ENCODE measurements around the gene PCTP. TPM values are rescaled to one million over a fixed set of nuclear protein-coding genes. Genes with fewer than 3 reads are reported as not detected.

The PCTP gene
- total RNA-seq, 1 experiment from 2014 or later, result 17.3 TPM

GRCh38 chr17:55820675-55821074 is 69.8 kb downstream of the PCTP start:
- no peak for TF ChIP-seq EZH2 (IDR thresholded peaks at IDR 0.05; ENCODE audit: low read depth)
- TF ChIP-seq CTCF (conservative IDR thresholded peaks at IDR 0.05), result no peak
- Histone ChIP-seq H2AFZ (no peak overlapping the region), H3K9me2 (ENCODE audit: insufficient read depth) (no peaks in the 10 kb centered on the region), H3K9me3 (ENCODE audit: insufficient read depth, low read depth) (no peaks in the 10 kb centered on the region), H3F3A (ENCODE audit: insufficient read depth, low read depth) (no peaks in the 10 kb centered on the region), H3K4me2 (no peak overlapping the region), H3K4me1 (replicated peaks; ENCODE audit: insufficient read depth) (no peaks in the 10 kb centered on the region), H4K20me1 (ENCODE audit: insufficient read depth) (no peaks in the 10 kb centered on the region), H3K79me2 (ENCODE audit: low read depth) (no peaks in the 10 kb centered on the region), H3K4me3 (no peak overlapping the region), H3K27me3 (ENCODE audit: insufficient read depth, low read depth) (peaks cover 28% of the 10 kb centered on the region), H3K27ac (no peak overlapping the region), H3K36me3 (ENCODE audit: low read depth) (no peaks in the 10 kb centered on the region)
- no peak for DNase-seq
- ChIA-PET POLR2A (ENCODE audit: unreplicated experiment) (no interaction called here), CTCF (no interaction called here)
- no TSS peak for BruUV-seq (replicated peaks)
- intact Hi-C loops (cut with micrococcal nuclease; ENCODE audit: unreplicated experiment), result no loop called here

GRCh38 chr17:55822028-55822427 is 71.2 kb downstream of the PCTP start:
- H2AFZ ChIP-seq, result no peak overlapping the region
- POLR2A ChIA-PET (ENCODE audit: unreplicated experiment), result no interaction called here
- H3K4me1 ChIP-seq (replicated peaks; ENCODE audit: insufficient read depth), result no peaks in the 10 kb centered on the region
- H3K27ac ChIP-seq, result no peak overlapping the region
- no peaks in the 10 kb centered on the region for H3F3A ChIP-seq (ENCODE audit: insufficient read depth, low read depth)
- CTCF ChIA-PET, result no interaction called here
- no peaks in the 10 kb centered on the region for H3K36me3 ChIP-seq (ENCODE audit: low read depth)
- H3K4me3 ChIP-seq, result no peak overlapping the region
- peaks cover 24% of the 10 kb centered on the region for H3K27me3 ChIP-seq (ENCODE audit: insufficient read depth, low read depth)
- no peaks in the 10 kb centered on the region for H3K79me2 ChIP-seq (ENCODE audit: low read depth)
- DNase-seq, result no peak
- no TSS peak for BruUV-seq (replicated peaks)
- H3K9me3 ChIP-seq (ENCODE audit: insufficient read depth, low read depth), result no peaks in the 10 kb centered on the region
- no peak for TF ChIP-seq CTCF (conservative IDR thresholded peaks at IDR 0.05)
- TF ChIP-seq EZH2 (IDR thresholded peaks at IDR 0.05; ENCODE audit: low read depth), result no peak
- no peaks in the 10 kb centered on the region for H3K9me2 ChIP-seq (ENCODE audit: insufficient read depth)
- intact Hi-C loops (cut with micrococcal nuclease; ENCODE audit: unreplicated experiment), result no loop called here
- no peaks in the 10 kb centered on the region for H4K20me1 ChIP-seq (ENCODE audit: insufficient read depth)
- no peak overlapping the region for H3K4me2 ChIP-seq

- Histone ChIP-seq H3F3A (ENCODE audit: insufficient read depth, low read depth) (no peaks in the 10 kb centered on the region), H3K36me3 (ENCODE audit: low read depth) (no peaks in the 10 kb centered on the region), H2AFZ (no peak overlapping the region), H3K4me3 (no peak overlapping the region), H3K4me2 (no peak overlapping the region), H3K79me2 (ENCODE audit: low read depth) (no peaks in the 10 kb centered on the region), H4K20me1 (ENCODE audit: insufficient read depth) (no peaks in the 10 kb centered on the region), H3K27me3 (ENCODE audit: insufficient read depth, low read depth) (peaks cover 45% of the 10 kb centered on the region), H3K27ac (no peak overlapping the region), H3K4me1 (replicated peaks; ENCODE audit: insufficient read depth) (no peaks in the 10 kb centered on the region), H3K9me2 (ENCODE audit: insufficient read depth) (no peaks in the 10 kb centered on the region), H3K9me3 (ENCODE audit: insufficient read depth, low read depth) (no peaks in the 10 kb centered on the region)
- CTCF ChIA-PET, result no interaction called here
- no TSS peak for BruUV-seq (replicated peaks)
- intact Hi-C loops (cut with micrococcal nuclease; ENCODE audit: unreplicated experiment), result loop anchor here (1.0 kb wide), 1 partner anchor 299 kb away; no protein-coding TSS in a partner anchor
- POLR2A ChIA-PET (ENCODE audit: unreplicated experiment), result no interaction called here
- no peak for DNase-seq
- TF ChIP-seq EZH2 (IDR thresholded peaks at IDR 0.05; ENCODE audit: low read depth), result no peak
- peak; percentile 57 for TF ChIP-seq CTCF (conservative IDR thresholded peaks at IDR 0.05)
Measured at GRCh38 chr17:55825213-55825612, 74.4 kb downstream of the PCTP start.

Other genes with a start within 250 kb of the PCTP start
- gene SMIM36, start 239.6 kb upstream of the PCTP start, total RNA-seq (2021), result not detected in 2 replicates
- gene TMEM100, start 28.2 kb upstream of the PCTP start, total RNA-seq (2021), result not detected in 2 replicates

Data from PC-9 (cell line).